Measurements from ENCODE around the gene ADAM30.
A peak's percentile ranks its signal among the peaks of the same experiment; 100 is the strongest.

The ADAM30 gene

GRCh38 chr1:119906927-119907652 lies 10.8 kb upstream of the ADAM30 start:
- DNase-seq: no peak

GRCh38 chr1:119903443-119903835 lies 7.1 kb upstream of the ADAM30 start:
- no peak for DNase-seq

- DNase-seq: no peak
Measured at GRCh38 chr1:119902775-119903442, 6.6 kb upstream of the ADAM30 start.

- peak; percentile 84 to 87 for DNase-seq
Measured at GRCh38 chr1:119898981-119899720, 2.8 kb upstream of the ADAM30 start.

GRCh38 chr1:119898530-119898929 lies 2.2 kb upstream of the ADAM30 start:
- peak in 1 of 2 experiments; percentile 45 for DNase-seq

GRCh38 chr1:119895102-119895501 lies 1.2 kb downstream of the ADAM30 start:
- no peak for DNase-seq

GRCh38 chr1:119893827-119894700 lies 2.3 kb downstream of the ADAM30 start:
- DNase-seq: no peak

- peak in 1 of 2 experiments; percentile 18 for DNase-seq
Measured at GRCh38 chr1:119893238-119893791, 3.0 kb downstream of the ADAM30 start.

GRCh38 chr1:119891386-119891785 lies 4.9 kb downstream of the ADAM30 start:
- DNase-seq: no peak

- DNase-seq: no peak
Measured at GRCh38 chr1:119888476-119888875, 7.8 kb downstream of the ADAM30 start.

GRCh38 chr1:119887427-119887826 lies 8.9 kb downstream of the ADAM30 start:
- no peak for DNase-seq

- peak; percentile 33 to 78 for DNase-seq
Measured at GRCh38 chr1:119885903-119886783, 10.2 kb downstream of the ADAM30 start.

- no peak for DNase-seq
Measured at GRCh38 chr1:119884711-119885110, 11.6 kb downstream of the ADAM30 start.

- no peak for DNase-seq
Measured at GRCh38 chr1:119883826-119884225, 12.5 kb downstream of the ADAM30 start.

- DNase-seq: no peak
Measured at GRCh38 chr1:119882132-119883049, 13.9 kb downstream of the ADAM30 start.

- no peak for DNase-seq
Measured at GRCh38 chr1:119879510-119880434, 16.5 kb downstream of the ADAM30 start.

GRCh38 chr1:119878171-119878570 lies 18.1 kb downstream of the ADAM30 start:
- no peak for DNase-seq

GRCh38 chr1:119874186-119874585 lies 22.1 kb downstream of the ADAM30 start:
- DNase-seq: no peak
